ENCODE measurements around the gene EGR1.

- TF ChIP-seq, protein P1, sequence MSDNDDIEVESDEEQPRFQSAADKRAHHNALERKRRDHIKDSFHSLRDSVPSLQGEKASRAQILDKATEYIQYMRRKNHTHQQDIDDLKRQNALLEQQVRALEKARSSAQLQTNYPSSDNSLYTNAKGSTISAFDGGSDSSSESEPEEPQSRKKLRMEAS (IDR thresholded peaks at IDR 0.05), result no peak
- TF ChIP-seq TAF1 (conservative IDR thresholded peaks at IDR 0.05) (no peak), RAD21 (IDR thresholded peaks at IDR 0.05) (no peak), GABPA (IDR thresholded peaks at IDR 0.05 in 1 of 2, conservative IDR thresholded peaks at IDR 0.05 in 1 of 2) (no peak), YY1 (IDR thresholded peaks at IDR 0.05) (no peak), FOXA2 (IDR thresholded peaks at IDR 0.05) (no peak)
- TF ChIP-seq, protein P2, sequence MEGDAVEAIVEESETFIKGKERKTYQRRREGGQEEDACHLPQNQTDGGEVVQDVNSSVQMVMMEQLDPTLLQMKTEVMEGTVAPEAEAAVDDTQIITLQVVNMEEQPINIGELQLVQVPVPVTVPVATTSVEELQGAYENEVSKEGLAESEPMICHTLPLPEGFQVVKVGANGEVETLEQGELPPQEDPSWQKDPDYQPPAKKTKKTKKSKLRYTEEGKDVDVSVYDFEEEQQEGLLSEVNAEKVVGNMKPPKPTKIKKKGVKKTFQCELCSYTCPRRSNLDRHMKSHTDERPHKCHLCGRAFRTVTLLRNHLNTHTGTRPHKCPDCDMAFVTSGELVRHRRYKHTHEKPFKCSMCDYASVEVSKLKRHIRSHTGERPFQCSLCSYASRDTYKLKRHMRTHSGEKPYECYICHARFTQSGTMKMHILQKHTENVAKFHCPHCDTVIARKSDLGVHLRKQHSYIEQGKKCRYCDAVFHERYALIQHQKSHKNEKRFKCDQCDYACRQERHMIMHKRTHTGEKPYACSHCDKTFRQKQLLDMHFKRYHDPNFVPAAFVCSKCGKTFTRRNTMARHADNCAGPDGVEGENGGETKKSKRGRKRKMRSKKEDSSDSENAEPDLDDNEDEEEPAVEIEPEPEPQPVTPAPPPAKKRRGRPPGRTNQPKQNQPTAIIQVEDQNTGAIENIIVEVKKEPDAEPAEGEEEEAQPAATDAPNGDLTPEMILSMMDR (IDR thresholded peaks at IDR 0.05; ENCODE audit: low read depth, low read length, missing input control), result no peak
- TF ChIP-seq, protein P3, sequence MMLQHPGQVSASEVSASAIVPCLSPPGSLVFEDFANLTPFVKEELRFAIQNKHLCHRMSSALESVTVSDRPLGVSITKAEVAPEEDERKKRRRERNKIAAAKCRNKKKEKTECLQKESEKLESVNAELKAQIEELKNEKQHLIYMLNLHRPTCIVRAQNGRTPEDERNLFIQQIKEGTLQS (IDR thresholded peaks at IDR 0.05), result no peak
These were observed 40.2 kb upstream of the EGR1 start for GRCh38 chr5:138425079-138425478.
